ENCODE results near the gene TTLL10. TPM values are rescaled to one million over a fixed set of nuclear protein-coding genes. Genes with fewer than 3 reads are reported as not detected.

The TTLL10 gene
- total and polyA plus RNA-seq, 2 of the 8 experiments (the other 6 are each of a cell fraction or from before 2014, with no cell fraction given): 1.1 to 1.7 TPM

GRCh38 chr1:1212780-1213344 is 39.2 kb downstream of the TTLL10 start:
- Histone ChIP-seq H4K8ac (ENCODE audit: extremely low read depth, insufficient read depth, low read length) (no peak overlapping the region; the same call in none of the 2 replicates), H3K36me3 (ENCODE audit: control insufficient read depth in 2 of 4, insufficient read depth in 4 of 4, low read length in 3 of 4) (peaks cover 0 to 10% (median 0%) of the 10 kb centered on the region in 4 experiments; a peak in 4 of 8 replicates), H3K79me2 (ENCODE audit: control insufficient read depth in 1 of 2, insufficient read depth in 2 of 2, low read length in 2 of 2) (no peaks in the 10 kb centered on the region), H3K9me3 (ENCODE audit: insufficient read depth in 2 of 2, low read depth in 1 of 2, low read length in 1 of 2) (no peaks in the 10 kb centered on the region), H2BK15ac (ENCODE audit: low read length) (no peak overlapping the region), H4K91ac (replicated peaks; ENCODE audit: insufficient read length, low read length) (no peak overlapping the region), H4K20me1 (replicated peaks in 1 of 2; ENCODE audit: control insufficient read depth in 1 of 2, insufficient read depth in 2 of 2, low read length in 2 of 2) (peaks cover 3 to 6% of the 10 kb centered on the region in 2 experiments), H3K4me1 (replicated peaks in 1 of 4; ENCODE audit: control insufficient read depth in 3 of 4, insufficient read depth in 4 of 4, low read length in 3 of 4) (no peaks in the 10 kb centered on the region; a peak in 1 of 7 replicates), H3K4me2 (ENCODE audit: insufficient read depth in 1 of 2, low read depth in 2 of 2, low read length in 2 of 2) (no peak overlapping the region), H3K79me1 (ENCODE audit: low read depth, low read length) (no peaks in the 10 kb centered on the region), H3K27me3 (replicated peaks in 1 of 4; ENCODE audit: control insufficient read depth in 3 of 4, extremely low read depth in 1 of 4, insufficient read depth in 3 of 4, low read length in 3 of 4) (no peaks in the 10 kb centered on the region), H3K14ac (ENCODE audit: insufficient read length) (no peak overlapping the region), H2BK12ac (ENCODE audit: low read depth, low read length) (no peak overlapping the region), H3K27ac (ENCODE audit: low read depth, low read length) (no peak overlapping the region), H3K23ac (ENCODE audit: insufficient read length) (no peak overlapping the region), H4K5ac (ENCODE audit: insufficient read length, low read depth, low read length) (no peak overlapping the region), H3K9ac (replicated peaks in 1 of 4; ENCODE audit: extremely low read depth in 1 of 4, low read depth in 3 of 4, low read length in 3 of 4) (no peak overlapping the region), H2BK20ac (ENCODE audit: low read length) (no peak overlapping the region), H2BK120ac (replicated peaks; ENCODE audit: low read depth, low read length) (no peak overlapping the region), H2AK5ac (ENCODE audit: low read depth, low read length) (no peak overlapping the region), H2AFZ (ENCODE audit: low read length) (no peak overlapping the region), H3K4ac (replicated peaks; ENCODE audit: insufficient read length, low read depth, low read length) (no peak overlapping the region), H3K18ac (ENCODE audit: extremely low read depth, low read length) (no peak overlapping the region), H3K23me2 (ENCODE audit: low read depth, low read length) (no peaks in the 10 kb centered on the region), H2BK5ac (ENCODE audit: low read depth, low read length) (no peak overlapping the region), H3K56ac (replicated peaks; ENCODE audit: insufficient read length, low read depth, low read length) (no peak overlapping the region), H3K4me3 (ENCODE audit: extremely low read depth in 1 of 4, insufficient read depth in 2 of 4, low read depth in 3 of 4, low read length in 4 of 4) (no peak overlapping the region)
- ChIA-PET POLR2A (ENCODE audit: partially characterized antibody) (no interaction called here), CTCF (ENCODE audit: partially characterized antibody) (interaction anchor here (0.6 to 2.2 kb wide), 5 partner anchors 17 to 149 kb away, joined by 3 to 9 read pairs (median 3); partner anchors contain the start of gene TTLL10)
- DNase-seq (ENCODE audit: low read depth in 1 of 2, low spot score in 2 of 2) (no peak), FAIRE-seq (no peak)
- no peak for TF ChIP-seq TAF1 (IDR thresholded peaks at IDR 0.05; ENCODE audit: low read depth, low read length)
- TF ChIP-seq, protein P1, sequence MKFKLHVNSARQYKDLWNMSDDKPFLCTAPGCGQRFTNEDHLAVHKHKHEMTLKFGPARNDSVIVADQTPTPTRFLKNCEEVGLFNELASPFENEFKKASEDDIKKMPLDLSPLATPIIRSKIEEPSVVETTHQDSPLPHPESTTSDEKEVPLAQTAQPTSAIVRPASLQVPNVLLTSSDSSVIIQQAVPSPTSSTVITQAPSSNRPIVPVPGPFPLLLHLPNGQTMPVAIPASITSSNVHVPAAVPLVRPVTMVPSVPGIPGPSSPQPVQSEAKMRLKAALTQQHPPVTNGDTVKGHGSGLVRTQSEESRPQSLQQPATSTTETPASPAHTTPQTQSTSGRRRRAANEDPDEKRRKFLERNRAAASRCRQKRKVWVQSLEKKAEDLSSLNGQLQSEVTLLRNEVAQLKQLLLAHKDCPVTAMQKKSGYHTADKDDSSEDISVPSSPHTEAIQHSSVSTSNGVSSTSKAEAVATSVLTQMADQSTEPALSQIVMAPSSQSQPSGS (IDR thresholded peaks at IDR 0.05; ENCODE audit: low read length): no peak
- no peak for TF ChIP-seq RBBP5 (IDR thresholded peaks at IDR 0.05; ENCODE audit: borderline replicate concordance, low read depth, low read length)
- no peak for TF ChIP-seq POLR2A (IDR thresholded peaks at IDR 0.05; ENCODE audit: control extremely low read depth in 1 of 2, low read depth in 2 of 2, low read length in 2 of 2)
- no peak for TF ChIP-seq YY1 (IDR thresholded peaks at IDR 0.05; ENCODE audit: low read depth, low read length)
- 93% methylated on average over 16 of the region's 24 CpGs; no CpG with 5 or more reads in 1 of the 2 experiments for WGBS, 2 experiments (ENCODE audit: extremely low coverage in 1 of 2, insufficient coverage in 1 of 2, insufficient read length in 1 of 2, insufficient replicate concordance in 2 of 2, low coverage in 1 of 2, low lambda C conversion rate in 2 of 2, missing lambda C conversion rate in 1 of 2)

All from H1 (cell line).